Astrocyte of the cerebellum (primary cell): ENCODE measurements around the gene ANKS4B.

Experiments
- DNase-seq: peaks from one replicate; pipeline ENCODE4 v3.0.0-alpha.2; 2011; ENCODE audit warnings: low read depth
- H3K4me3 ChIP-seq: 2 replicates; pipeline ENCODE4 v1.5.1; 2011; ENCODE audit warnings: mild to moderate bottlenecking, low read depth, low read length, moderate library complexity
- in situ Hi-C: cut with HindIII; loops from 2 replicates; pipeline ENCODE4 v1.10.0; 2017; ENCODE audit warnings: low sequenced_read_pairs
- TF ChIP-seq, protein P1 (sequence below): IDR thresholded peaks from 2 replicates; pipeline ENCODE4 v1.5.1; 2012; ENCODE audit warnings: low read length, low read depth, moderate library complexity, mild to moderate bottlenecking; ENCODE audit errors: missing control alignments

ANKS4B gene

DNA sequence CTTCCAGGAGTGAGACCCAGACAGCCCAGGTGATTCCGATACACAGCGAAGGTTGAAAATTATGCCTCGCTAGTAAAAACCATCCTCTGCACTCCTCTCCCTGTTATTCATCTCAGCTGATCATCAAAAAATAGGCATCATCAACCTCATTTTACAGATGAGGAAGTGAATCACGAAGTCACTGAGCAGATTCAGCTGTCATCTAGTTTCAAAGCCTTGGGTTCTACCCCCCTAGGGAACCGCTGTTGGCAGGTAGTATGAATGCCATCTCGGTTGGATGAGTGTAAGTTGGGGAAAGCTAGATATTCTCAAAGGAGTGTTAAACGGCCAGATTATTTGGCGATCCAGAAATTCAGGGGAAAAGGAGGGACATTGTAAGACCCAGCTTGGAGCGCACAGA lies 42.6 kb downstream of the ANKS4B start:
- in situ Hi-C loops, result no loop called here
- TF ChIP-seq, protein P1, sequence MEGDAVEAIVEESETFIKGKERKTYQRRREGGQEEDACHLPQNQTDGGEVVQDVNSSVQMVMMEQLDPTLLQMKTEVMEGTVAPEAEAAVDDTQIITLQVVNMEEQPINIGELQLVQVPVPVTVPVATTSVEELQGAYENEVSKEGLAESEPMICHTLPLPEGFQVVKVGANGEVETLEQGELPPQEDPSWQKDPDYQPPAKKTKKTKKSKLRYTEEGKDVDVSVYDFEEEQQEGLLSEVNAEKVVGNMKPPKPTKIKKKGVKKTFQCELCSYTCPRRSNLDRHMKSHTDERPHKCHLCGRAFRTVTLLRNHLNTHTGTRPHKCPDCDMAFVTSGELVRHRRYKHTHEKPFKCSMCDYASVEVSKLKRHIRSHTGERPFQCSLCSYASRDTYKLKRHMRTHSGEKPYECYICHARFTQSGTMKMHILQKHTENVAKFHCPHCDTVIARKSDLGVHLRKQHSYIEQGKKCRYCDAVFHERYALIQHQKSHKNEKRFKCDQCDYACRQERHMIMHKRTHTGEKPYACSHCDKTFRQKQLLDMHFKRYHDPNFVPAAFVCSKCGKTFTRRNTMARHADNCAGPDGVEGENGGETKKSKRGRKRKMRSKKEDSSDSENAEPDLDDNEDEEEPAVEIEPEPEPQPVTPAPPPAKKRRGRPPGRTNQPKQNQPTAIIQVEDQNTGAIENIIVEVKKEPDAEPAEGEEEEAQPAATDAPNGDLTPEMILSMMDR, result no peak
- no peak for DNase-seq
- no peak overlapping the region for H3K4me3 ChIP-seq

DNA sequence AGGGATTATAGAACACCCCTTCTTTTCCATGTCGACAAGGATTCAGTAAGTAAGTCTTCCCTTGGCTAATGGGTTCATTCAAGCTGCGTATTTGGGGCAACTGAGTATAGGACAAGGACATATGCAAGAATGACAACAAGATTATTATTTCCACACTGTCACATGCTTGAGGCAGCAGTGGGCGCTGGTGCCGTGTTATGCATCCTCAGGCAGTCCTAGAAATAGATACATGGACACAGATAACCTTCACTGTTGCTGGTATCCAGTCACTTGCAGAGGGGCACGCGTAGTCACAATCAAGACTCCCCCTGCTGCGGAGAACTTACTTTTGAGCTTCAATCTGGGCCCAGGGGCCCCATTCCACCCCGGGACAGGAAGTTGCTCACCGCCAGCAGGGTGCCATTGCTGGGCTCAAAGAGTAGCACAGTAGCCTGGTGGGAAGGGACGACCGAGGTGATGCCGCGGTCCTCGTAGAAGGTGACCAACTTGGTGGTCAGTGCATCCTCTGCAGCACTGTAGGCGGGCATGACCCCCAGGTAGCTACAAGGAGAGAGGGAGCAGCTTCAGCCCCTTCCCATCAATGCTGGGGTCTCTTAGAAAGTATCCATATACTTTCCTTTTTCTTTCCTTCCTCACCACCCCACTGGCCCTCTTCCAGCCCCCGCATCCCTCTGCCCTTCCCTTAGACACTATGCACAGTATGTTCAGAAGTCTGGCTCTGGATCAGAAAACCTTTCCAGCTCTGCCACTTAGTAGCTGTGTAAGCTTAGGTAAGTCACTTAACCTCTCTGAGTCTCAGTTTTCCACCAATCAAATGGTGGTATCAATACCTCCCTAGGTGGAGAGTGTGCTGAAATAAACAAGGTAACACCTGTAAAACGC lies 43.8 kb downstream of the ANKS4B start:
- TF ChIP-seq, protein P1, result no peak
- H3K4me3 ChIP-seq, result no peak overlapping the region
- DNase-seq, result no peak
- in situ Hi-C loops, result no loop called here

DNA sequence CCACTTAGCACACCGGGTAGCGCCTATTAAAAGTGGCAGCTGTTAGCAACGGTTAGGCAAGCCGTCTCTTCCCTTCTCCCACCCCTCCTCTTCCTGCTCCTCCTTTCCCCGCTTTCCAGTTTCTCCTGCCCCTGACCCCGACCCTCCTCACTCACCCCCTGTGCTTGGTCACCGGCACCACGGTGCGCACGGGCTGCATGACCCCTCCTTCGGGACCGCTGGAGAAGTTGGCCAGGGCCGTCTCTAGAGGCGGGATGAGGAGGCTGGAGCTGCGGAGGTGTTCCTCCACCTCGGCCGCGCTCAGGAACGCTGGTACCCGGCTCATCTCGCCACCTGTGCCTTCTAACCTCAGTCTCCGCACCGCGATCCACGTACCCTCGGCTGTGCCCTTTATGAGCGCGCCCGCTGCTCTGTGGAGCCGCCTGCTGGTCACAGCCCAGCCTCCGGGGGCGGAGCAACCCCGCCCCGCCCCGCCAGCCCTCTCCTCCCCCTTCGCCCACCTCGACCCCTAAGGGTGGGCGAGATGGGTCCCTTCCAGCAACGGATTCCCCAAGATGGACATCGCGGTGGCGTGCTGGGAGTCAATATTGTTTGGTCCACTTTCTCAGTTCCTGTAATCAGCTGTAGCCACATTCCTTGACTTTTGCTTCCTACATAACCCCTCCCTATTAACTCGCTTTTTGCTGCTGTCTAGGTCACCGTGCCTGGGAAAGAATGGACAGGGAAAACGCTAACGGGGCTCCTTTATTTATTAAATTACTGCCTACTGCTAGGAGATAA lies 44.6 kb downstream of the ANKS4B start, which contains the start of gene CRYM:
Gene CRYM (minus strand): TSS at position 364 of the 780 bp plus-strand sequence. CDS start 39 bp downstream, at position 325.
- TF ChIP-seq, protein P1, result peak; percentile 70
- peak within 1 kb of the TSS; percentile 21 for H3K4me3 ChIP-seq
- in situ Hi-C loops, result no loop called here
- no peak for DNase-seq

DNA sequence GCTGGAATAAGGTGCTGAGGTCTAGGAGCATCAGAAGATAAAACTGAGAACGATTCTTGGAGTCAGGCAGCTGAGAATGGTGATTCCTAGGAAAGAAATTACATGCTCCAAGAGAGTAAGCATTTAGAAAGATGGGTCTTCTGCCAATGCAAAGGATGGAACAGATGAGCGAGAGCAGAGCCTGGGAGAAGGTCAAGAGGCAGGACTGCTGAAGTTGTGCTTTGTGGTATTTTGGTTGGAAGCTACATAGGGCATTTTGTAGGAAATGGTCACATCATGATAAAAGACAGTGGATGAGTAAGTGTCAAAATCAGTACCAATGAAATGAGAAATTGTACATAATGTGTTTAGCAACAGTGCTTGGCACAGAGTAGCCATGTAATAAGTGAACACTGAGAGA lies 46.0 kb downstream of the ANKS4B start:
- DNase-seq, result no peak
- no peak overlapping the region for H3K4me3 ChIP-seq
- TF ChIP-seq, protein P1, result no peak
- in situ Hi-C loops, result no loop called here

DNA sequence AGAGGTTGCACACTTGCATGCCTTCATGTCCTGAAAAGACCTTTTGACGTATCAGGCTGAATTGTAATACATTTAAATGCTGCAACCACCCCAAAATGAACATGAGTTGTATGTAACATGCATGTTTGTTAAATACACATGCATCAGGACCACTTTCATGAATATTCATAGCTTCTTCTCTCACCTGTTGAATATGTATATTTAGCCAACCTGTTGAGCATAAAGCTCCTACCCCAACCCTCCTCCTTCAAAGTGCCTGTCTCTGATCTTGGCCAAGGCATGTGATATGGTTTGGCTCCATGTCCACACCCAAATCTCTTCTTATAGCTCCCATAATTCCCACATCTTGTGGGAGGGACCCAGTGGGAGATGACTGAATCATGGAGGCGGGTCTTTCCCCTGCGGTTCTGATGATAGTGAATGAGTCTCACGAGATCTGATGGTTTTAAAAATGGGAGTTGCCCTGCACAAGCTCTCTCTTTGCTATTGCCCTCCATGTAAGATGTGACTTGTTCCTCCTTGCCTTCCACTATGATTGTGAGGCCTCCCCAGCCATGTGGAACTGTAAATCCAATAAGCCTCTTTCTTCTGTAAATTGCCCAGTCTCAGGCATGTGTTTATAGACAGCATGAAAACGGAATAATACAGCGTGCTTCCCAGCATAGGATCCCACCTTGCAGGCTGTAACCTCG lies 48.3 kb downstream of the ANKS4B start:
- no peak overlapping the region for H3K4me3 ChIP-seq
- TF ChIP-seq, protein P1, result no peak
- in situ Hi-C loops, result no loop called here
- no peak for DNase-seq
